Measurements from ENCODE around the gene SCARB2.

The SCARB2 gene

GRCh38 chr4:76198411-76199237 is 15.0 kb downstream of the SCARB2 start:
- peak; percentile 82 for DNase-seq (ENCODE audit: low spot score)

GRCh38 chr4:76197971-76198410 is 15.6 kb downstream of the SCARB2 start:
- DNase-seq (ENCODE audit: low spot score), result peak; percentile 47

GRCh38 chr4:76197031-76197743 is 16.4 kb downstream of the SCARB2 start:
- no peak for DNase-seq (ENCODE audit: low spot score)

GRCh38 chr4:76196376-76196775 is 17.2 kb downstream of the SCARB2 start:
- no peak for DNase-seq (ENCODE audit: low spot score)

GRCh38 chr4:76195326-76195725 is 18.3 kb downstream of the SCARB2 start:
- no peak for DNase-seq (ENCODE audit: low spot score)

- peak; percentile 44 for DNase-seq (ENCODE audit: low spot score)
These were observed 19.3 kb downstream of the SCARB2 start for GRCh38 chr4:76194325-76194724.

GRCh38 chr4:76192236-76192635 is 21.4 kb downstream of the SCARB2 start:
- no peak for DNase-seq (ENCODE audit: low spot score)

- DNase-seq (ENCODE audit: low spot score), result no peak
These were observed 25.1 kb downstream of the SCARB2 start for GRCh38 chr4:76188557-76188956.

- no peak for DNase-seq (ENCODE audit: low spot score)
These were observed 25.5 kb downstream of the SCARB2 start for GRCh38 chr4:76188149-76188548.

- DNase-seq (ENCODE audit: low spot score), result no peak
These were observed 26.5 kb downstream of the SCARB2 start for GRCh38 chr4:76187152-76187551.

GRCh38 chr4:76182463-76182862 is 31.2 kb downstream of the SCARB2 start:
- no peak for DNase-seq (ENCODE audit: low spot score)

- DNase-seq (ENCODE audit: low spot score), result peak; percentile 80
These were observed 34.0 kb downstream of the SCARB2 start for GRCh38 chr4:76179398-76180318.

- DNase-seq (ENCODE audit: low spot score), result no peak
These were observed 35.3 kb downstream of the SCARB2 start for GRCh38 chr4:76178296-76178695.

GRCh38 chr4:76177709-76178108 is 35.9 kb downstream of the SCARB2 start:
- DNase-seq (ENCODE audit: low spot score), result no peak

- DNase-seq (ENCODE audit: low spot score), result no peak
These were observed 38.3 kb downstream of the SCARB2 start for GRCh38 chr4:76175336-76175735.

GRCh38 chr4:76174216-76174615 is 39.4 kb downstream of the SCARB2 start:
- DNase-seq (ENCODE audit: low spot score), result no peak

GRCh38 chr4:76168688-76169087 is 44.9 kb downstream of the SCARB2 start:
- DNase-seq (ENCODE audit: low spot score), result no peak

- no peak for DNase-seq (ENCODE audit: low spot score)
These were observed 47.1 kb downstream of the SCARB2 start for GRCh38 chr4:76166480-76166879.

- no peak for DNase-seq (ENCODE audit: low spot score)
These were observed 53.3 kb downstream of the SCARB2 start for GRCh38 chr4:76160355-76160754.

- peak; percentile 26 for DNase-seq (ENCODE audit: low spot score)
These were observed 57.0 kb downstream of the SCARB2 start for GRCh38 chr4:76156635-76157034.

GRCh38 chr4:76155979-76156378 is 57.6 kb downstream of the SCARB2 start:
- DNase-seq (ENCODE audit: low spot score), result no peak

- no peak for DNase-seq (ENCODE audit: low spot score)
These were observed 60.3 kb downstream of the SCARB2 start for GRCh38 chr4:76153356-76153755.

Data from kidney capillary endothelial cell (primary cell).